HG03097 (cell line): ENCODE measurements around the gene SYTL3.

Source experiments
- ATAC-seq: cut with Tn5 transposase; IDR thresholded peaks from one replicate; pipeline ENCODE4 v1.9.1; 2021; ENCODE audit not compliant: unreplicated experiment, low FRiP score

Gene SYTL3

GRCh38 chr6:158755636-158756035 is 105.8 kb downstream of the SYTL3 start:
- no peak for ATAC-seq

GRCh38 chr6:158756126-158756525 is 106.3 kb downstream of the SYTL3 start:
- no peak for ATAC-seq

- no peak for ATAC-seq
These were observed 107.3 kb downstream of the SYTL3 start for GRCh38 chr6:158756977-158757752.

GRCh38 chr6:158757753-158758090 is 107.9 kb downstream of the SYTL3 start:
- ATAC-seq, result no peak

- no peak for ATAC-seq
These were observed 108.6 kb downstream of the SYTL3 start for GRCh38 chr6:158758451-158758860.

GRCh38 chr6:158758941-158759479 is 109.2 kb downstream of the SYTL3 start:
- no peak for ATAC-seq

GRCh38 chr6:158759966-158760617 is 110.2 kb downstream of the SYTL3 start:
- no peak for ATAC-seq

- no peak for ATAC-seq
These were observed 110.9 kb downstream of the SYTL3 start for GRCh38 chr6:158760618-158761250.

GRCh38 chr6:158761746-158762145 is 111.9 kb downstream of the SYTL3 start:
- ATAC-seq, result no peak

- ATAC-seq, result no peak
These were observed 113.1 kb downstream of the SYTL3 start for GRCh38 chr6:158762787-158763433.

GRCh38 chr6:158763434-158764182 is 113.8 kb downstream of the SYTL3 start:
- no peak for ATAC-seq

GRCh38 chr6:158764183-158764849 is 114.5 kb downstream of the SYTL3 start:
- ATAC-seq, result no peak

GRCh38 chr6:158764926-158765325 is 115.1 kb downstream of the SYTL3 start:
- no peak for ATAC-seq

GRCh38 chr6:158765499-158766068 is 115.7 kb downstream of the SYTL3 start:
- ATAC-seq, result no peak

GRCh38 chr6:158766621-158767455 is 117.0 kb downstream of the SYTL3 start:
- ATAC-seq, result no peak

- no peak for ATAC-seq
These were observed 117.9 kb downstream of the SYTL3 start for GRCh38 chr6:158767709-158768108.

GRCh38 chr6:158768436-158768835 is 118.6 kb downstream of the SYTL3 start:
- no peak for ATAC-seq

- no peak for ATAC-seq
These were observed 119.4 kb downstream of the SYTL3 start for GRCh38 chr6:158769234-158769770.
